H1 (cell line): ENCODE results near the gene LAMA4. TPM values are rescaled to one million over a fixed set of nuclear protein-coding genes. Genes with fewer than 3 reads are reported as not detected.

Source experiments
- CTCF ChIA-PET: fragments of 300-600 bp; sonication (Branson Sonifier 250); formaldehyde crosslinking; loops from one replicate; lab custom pipeline; 2021; ENCODE audit not compliant: partially characterized antibody; lab: Charles Lee
- POLR2A ChIA-PET: fragments of 300-600 bp; sonication (Branson Sonifier 250); formaldehyde crosslinking; loops from one replicate; lab custom pipeline; 2021; ENCODE audit warnings: inconsistent platforms; ENCODE audit not compliant: partially characterized antibody; lab: Charles Lee
- DNase-seq, 2 experiments: peaks; one replicate each; pipeline versions ENCODE4 v3.0.0 to v3.0.0-alpha.2; 2010 to 2022; ENCODE audit warnings: low spot score in 2 of 2, low read depth in 1 of 2, mixed read lengths in 1 of 2
- FAIRE-seq: peaks from 2 replicates; lab custom pipeline; 2011; peaks lifted over from hg19 to GRCh38; lab: Jason Lieb, UNC
- H2AFZ ChIP-seq: 2 replicates; pipeline ENCODE4 v1.8.1; 2012; ENCODE audit warnings: low read length, inconsistent platforms
- H2AK5ac ChIP-seq: 2 replicates; pipeline ENCODE4 v1.6.1; 2013; ENCODE audit warnings: low read depth, low read length
- H2BK120ac ChIP-seq: replicated peaks from 2 replicates; pipeline ENCODE3; 2013; ENCODE audit warnings: low read depth, low read length, inconsistent platforms
- H2BK12ac ChIP-seq: 2 replicates; pipeline ENCODE4 v1.6.1; 2013; ENCODE audit warnings: low read depth, low read length
- H2BK15ac ChIP-seq: 2 replicates; pipeline ENCODE4 v1.6.1; 2013; ENCODE audit warnings: low read length
- H2BK20ac ChIP-seq: 2 replicates; pipeline ENCODE4 v1.6.1; 2013; ENCODE audit warnings: low read length
- H2BK5ac ChIP-seq: 2 replicates; pipeline ENCODE4 v1.6.1; 2013; ENCODE audit warnings: low read depth, low read length
- H3K14ac ChIP-seq: 2 replicates; pipeline ENCODE4 v1.6.1; 2013; ENCODE audit warnings: inconsistent platforms; ENCODE audit not compliant: insufficient read length
- H3K18ac ChIP-seq: 2 replicates; pipeline ENCODE4 v1.6.1; 2013; ENCODE audit warnings: low read length; ENCODE audit errors: extremely low read depth
- H3K23ac ChIP-seq: 2 replicates; pipeline ENCODE4 v1.6.1; 2013; ENCODE audit warnings: inconsistent platforms; ENCODE audit not compliant: insufficient read length
- H3K23me2 ChIP-seq: 2 replicates; pipeline ENCODE4 v1.6.1; 2013; ENCODE audit warnings: low read depth, low read length
- H3K27ac ChIP-seq: 2 replicates; pipeline ENCODE4 v1.6.1; 2011; ENCODE audit warnings: low read depth, low read length, inconsistent platforms
- H3K27me3 ChIP-seq, 4 experiments: replicated peaks in 1 of 4; 1 replicate in 1 of 4; 2 replicates in 3 of 4; pipeline versions ENCODE4 v1.6.1 to v1.8.1; 2011 to 2013; ENCODE audit warnings: low read length in 3 of 4, mild to moderate bottlenecking in 3 of 4, inconsistent platforms in 2 of 4, mixed read lengths in 2 of 4, moderate library complexity in 1 of 4; ENCODE audit not compliant: control insufficient read depth in 3 of 4, insufficient read depth in 3 of 4; ENCODE audit errors: extremely low read depth in 1 of 4
- H3K36me3 ChIP-seq, 4 experiments: 2 replicates each; pipeline versions ENCODE4 v1.6.1 to v1.8.1; 2011 to 2013; ENCODE audit warnings: mild to moderate bottlenecking in 4 of 4, low read length in 3 of 4, moderate library complexity in 2 of 4, control low read depth in 1 of 4, inconsistent platforms in 1 of 4; ENCODE audit not compliant: insufficient read depth in 4 of 4, control insufficient read depth in 2 of 4
- H3K4ac ChIP-seq: replicated peaks from 2 replicates; pipeline ENCODE3; 2013; ENCODE audit warnings: low read length, low read depth, mixed read lengths, inconsistent platforms; ENCODE audit not compliant: insufficient read length
- H3K4me1 ChIP-seq, 4 experiments: replicated peaks in 1 of 4; 1 replicate in 1 of 4; 2 replicates in 3 of 4; pipeline versions ENCODE4 v1.6.1 to v1.8.1; 2011 to 2013; ENCODE audit warnings: low read length in 3 of 4, inconsistent platforms in 2 of 4, mixed read lengths in 1 of 4; ENCODE audit not compliant: insufficient read depth in 4 of 4, control insufficient read depth in 3 of 4
- H3K4me2 ChIP-seq, 2 experiments: 2 replicates each; pipeline versions ENCODE4 v1.6.1 to v1.8.1; 2011 to 2013; ENCODE audit warnings: low read depth in 2 of 2, low read length in 2 of 2, control low read depth in 1 of 2, inconsistent platforms in 1 of 2, mild to moderate bottlenecking in 1 of 2; ENCODE audit not compliant: insufficient read depth in 1 of 2
- H3K4me3 ChIP-seq, 4 experiments: fragments of 200-600, 300-600 bp in 1 of 4; sonication (generic), shearing (Covaris generic), sonication (Bioruptor Twin) in 1 of 4; 2 replicates each; pipeline versions ENCODE4 v1.5.1 to v1.8.1; 2011 to 2016; ENCODE audit warnings: low read length in 4 of 4, low read depth in 3 of 4, control low read depth in 2 of 4, inconsistent platforms in 2 of 4, mild to moderate bottlenecking in 2 of 4, mixed read lengths in 1 of 4, moderate library complexity in 1 of 4; ENCODE audit not compliant: insufficient read depth in 2 of 4; ENCODE audit errors: extremely low read depth in 1 of 4
- H3K56ac ChIP-seq: replicated peaks from 2 replicates; pipeline ENCODE3; 2013; ENCODE audit warnings: low read depth, mild to moderate bottlenecking, mixed read lengths, low read length, inconsistent platforms; ENCODE audit not compliant: insufficient read length
- H3K79me1 ChIP-seq: 2 replicates; pipeline ENCODE4 v1.6.1; 2013; ENCODE audit warnings: low read depth, low read length, control low read depth
- H3K79me2 ChIP-seq, 2 experiments: 2 replicates each; pipeline versions ENCODE4 v1.6.1 to v1.8.1; 2012 to 2013; ENCODE audit warnings: low read length in 2 of 2, mild to moderate bottlenecking in 2 of 2, inconsistent platforms in 1 of 2; ENCODE audit not compliant: insufficient read depth in 2 of 2, control insufficient read depth in 1 of 2
- H3K9ac ChIP-seq, 4 experiments: replicated peaks in 1 of 4; 1 replicate in 1 of 4; 2 replicates in 3 of 4; pipeline versions ENCODE4 v1.6.1 to v1.8.1; 2011 to 2013; ENCODE audit warnings: low read depth in 3 of 4, low read length in 3 of 4, control low read depth in 2 of 4, mild to moderate bottlenecking in 2 of 4, moderate library complexity in 2 of 4, inconsistent platforms in 1 of 4; ENCODE audit errors: extremely low read depth in 1 of 4
- H3K9me3 ChIP-seq, 2 experiments: 2 replicates each; pipeline versions ENCODE4 v1.6.1 to v1.8.1; 2012 to 2013; ENCODE audit warnings: mild to moderate bottlenecking in 2 of 2, moderate library complexity in 2 of 2, control low read depth in 1 of 2, inconsistent platforms in 1 of 2, low read depth in 1 of 2, low read length in 1 of 2, mixed read lengths in 1 of 2; ENCODE audit not compliant: insufficient read depth in 2 of 2
- H4K20me1 ChIP-seq, 2 experiments: replicated peaks in 1 of 2; 2 replicates each; pipeline versions ENCODE3 to v1.8.1; 2011 to 2013; ENCODE audit warnings: inconsistent platforms in 2 of 2, low read length in 2 of 2, mild to moderate bottlenecking in 1 of 2; ENCODE audit not compliant: insufficient read depth in 2 of 2, control insufficient read depth in 1 of 2
- H4K5ac ChIP-seq: 2 replicates; pipeline ENCODE4 v1.6.1; 2013; ENCODE audit warnings: low read length, low read depth, mixed read lengths, inconsistent platforms; ENCODE audit not compliant: insufficient read length
- H4K8ac ChIP-seq: 2 replicates; pipeline ENCODE4 v1.8.0; 2013; ENCODE audit warnings: mild to moderate bottlenecking, moderate library complexity, low read length, inconsistent platforms; ENCODE audit not compliant: insufficient read depth; ENCODE audit errors: extremely low read depth
- H4K91ac ChIP-seq: replicated peaks from 2 replicates; pipeline ENCODE3; 2013; ENCODE audit warnings: low read length, mixed read lengths, inconsistent platforms; ENCODE audit not compliant: insufficient read length
- EGR1 ChIP-seq: IDR thresholded peaks from 2 replicates; pipeline ENCODE4 v1.6.1; 2011; ENCODE audit warnings: low read depth, low read length, borderline replicate concordance
- HDAC2 ChIP-seq, 2 experiments: fragments of 300-600 bp in 1 of 2; sonication (generic) in 1 of 2; IDR thresholded peaks; 2 replicates each; pipeline ENCODE4 v1.6.1; 2011 to 2012; ENCODE audit warnings: low read depth in 2 of 2, low read length in 2 of 2, mild to moderate bottlenecking in 2 of 2, moderate library complexity in 2 of 2, borderline replicate concordance in 1 of 2, inconsistent platforms in 1 of 2
- RAD21 ChIP-seq, 2 experiments: IDR thresholded peaks in 1 of 2; conservative IDR thresholded peaks in 1 of 2; 2 replicates each; pipeline ENCODE4 v1.6.1; 2011; ENCODE audit warnings: low read depth in 2 of 2, low read length in 2 of 2, improper control_type of control experiment in 1 of 2, inconsistent platforms in 1 of 2, mild to moderate bottlenecking in 1 of 2, moderate library complexity in 1 of 2
- RBBP5 ChIP-seq: IDR thresholded peaks from 2 replicates; pipeline ENCODE4 v1.7.1; 2012; ENCODE audit warnings: low read depth, mild to moderate bottlenecking, inconsistent platforms, low read length, moderate library complexity, borderline replicate concordance
- SP4 ChIP-seq: IDR thresholded peaks from 2 replicates; pipeline ENCODE4 v1.6.1; 2012; ENCODE audit warnings: low read length, inconsistent platforms
- WGBS, 2 experiments: shearing (Covaris generic) in 1 of 2; methylation state at CpG; one replicate each; pipeline versions ENCODE4 v1.1.6 to v1.1.7; 2013 to 2015; ENCODE audit warnings: low lambda C conversion rate in 2 of 2, mixed read lengths in 2 of 2, inconsistent platforms in 1 of 2, low coverage in 1 of 2, missing lambda C conversion rate in 1 of 2; ENCODE audit not compliant: insufficient replicate concordance in 2 of 2, insufficient coverage in 1 of 2, insufficient read length in 1 of 2; ENCODE audit errors: extremely low coverage in 1 of 2, missing lambda C conversion rate in 1 of 2; 5-methylcytosine and 5-hydroxymethylcytosine counted together
- polyA plus RNA-seq, 7 experiments: library from polyadenylated mRNA; depleted of rRNA in 3 of 7; stranded (reverse) in 5 of 7; unstranded in 2 of 7; fragments of >200 nt in 5 of 7; fragments of 200-250 nt in 2 of 7; gene quantifications; 1 replicate in 5 of 7; 2 replicates in 1 of 7; 4 replicates in 1 of 7; pipeline versions ENCODE4 v1.2.1 to v1.2.3, GENCODE V29; 2011 to 2013; ENCODE audit warnings: missing spikeins in 2 of 7, mixed read lengths in 2 of 7
- total RNA-seq: library from RNA; stranded (reverse); fragmentation: NEBNext Ultra II Directional; extraction: Animal tissue kit (Norgen Biotek cat#: 25700); gene quantifications from 2 replicates; pipeline ENCODE4 v1.2.1, GENCODE V29; 2021
- TF ChIP-seq, protein P1 (sequence below), 3 experiments: IDR thresholded peaks; 1 replicate in 2 of 3; 2 replicates in 1 of 3; pipeline versions ENCODE4 v1.5.1 to v1.6.1; 2011; ENCODE audit warnings: low read length in 3 of 3, mild to moderate bottlenecking in 3 of 3, inconsistent platforms in 2 of 3, low read depth in 1 of 3, moderate library complexity in 1 of 3; ENCODE audit not compliant: insufficient read depth in 1 of 3; ENCODE audit errors: control extremely low read depth in 1 of 3
- TF ChIP-seq, protein P2 (sequence below): IDR thresholded peaks from 2 replicates; pipeline ENCODE4 v1.6.1; 2011; ENCODE audit warnings: low read depth, mild to moderate bottlenecking, low read length; ENCODE audit not compliant: insufficient read depth

Gene LAMA4
- total and polyA plus RNA-seq, 2 of the 8 experiments (the other 6 are each of a cell fraction or from before 2014, with no cell fraction given) = 0.95 to 1.5 TPM

DNA sequence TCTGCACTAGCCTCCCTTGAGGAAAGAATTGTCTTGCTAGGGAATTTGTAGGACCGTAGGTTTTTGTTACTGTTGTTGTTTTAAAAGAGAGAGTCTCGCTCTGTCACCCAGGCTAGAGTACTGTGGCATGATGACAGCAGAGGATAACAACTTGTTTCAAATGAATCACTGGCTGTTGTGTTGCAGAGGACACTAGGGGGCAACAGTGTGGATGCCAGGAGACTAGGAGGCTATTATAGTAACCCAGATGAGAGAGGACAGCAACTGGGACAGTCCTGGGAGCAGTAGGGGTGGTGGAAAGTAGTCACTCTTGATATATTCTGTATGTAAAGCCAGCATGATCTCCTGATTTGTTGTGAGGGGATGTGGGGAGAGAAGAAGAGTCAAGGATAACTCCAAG, 41.8 kb upstream of the LAMA4 start:
- H2BK20ac ChIP-seq = no peak overlapping the region
- H3K4ac ChIP-seq = no peak overlapping the region
- CTCF ChIA-PET = interaction anchor here (0.6 to 6.7 kb wide), 21 partner anchors 10 to 483 kb away, joined by 3 to 57 read pairs (median 4); partner anchors contain the start of gene LAMA4
- no peaks in the 10 kb centered on the region for H3K23me2 ChIP-seq
- no peak overlapping the region for H2AK5ac ChIP-seq
- no peak overlapping the region for H3K14ac ChIP-seq
- H3K18ac ChIP-seq = no peak overlapping the region
- no peak overlapping the region for H3K4me2 ChIP-seq
- H2BK5ac ChIP-seq = no peak overlapping the region
- H3K4me1 ChIP-seq = no peaks in the 10 kb centered on the region
- 59% methylated on average over 2 of the region's 2 CpGs; no CpG with 5 or more reads in 1 of the 2 experiments for WGBS, 2 experiments
- no peaks in the 10 kb centered on the region for H3K36me3 ChIP-seq
- H3K79me2 ChIP-seq = no peaks in the 10 kb centered on the region
- H3K9me3 ChIP-seq = no peaks in the 10 kb centered on the region
- POLR2A ChIA-PET = no interaction called here
- H3K4me3 ChIP-seq = no peak overlapping the region
- DNase-seq (peak in 1 of 2 experiments; percentile 46), FAIRE-seq (peak; percentile 48)
- H2AFZ ChIP-seq = no peak overlapping the region
- no peak overlapping the region for H2BK120ac ChIP-seq
- no peak overlapping the region for H4K91ac ChIP-seq
- H3K79me1 ChIP-seq = no peaks in the 10 kb centered on the region
- no peaks in the 10 kb centered on the region for H4K20me1 ChIP-seq
- no peak overlapping the region for H4K8ac ChIP-seq
- H3K9ac ChIP-seq = no peak overlapping the region
- TF ChIP-seq, protein P1, sequence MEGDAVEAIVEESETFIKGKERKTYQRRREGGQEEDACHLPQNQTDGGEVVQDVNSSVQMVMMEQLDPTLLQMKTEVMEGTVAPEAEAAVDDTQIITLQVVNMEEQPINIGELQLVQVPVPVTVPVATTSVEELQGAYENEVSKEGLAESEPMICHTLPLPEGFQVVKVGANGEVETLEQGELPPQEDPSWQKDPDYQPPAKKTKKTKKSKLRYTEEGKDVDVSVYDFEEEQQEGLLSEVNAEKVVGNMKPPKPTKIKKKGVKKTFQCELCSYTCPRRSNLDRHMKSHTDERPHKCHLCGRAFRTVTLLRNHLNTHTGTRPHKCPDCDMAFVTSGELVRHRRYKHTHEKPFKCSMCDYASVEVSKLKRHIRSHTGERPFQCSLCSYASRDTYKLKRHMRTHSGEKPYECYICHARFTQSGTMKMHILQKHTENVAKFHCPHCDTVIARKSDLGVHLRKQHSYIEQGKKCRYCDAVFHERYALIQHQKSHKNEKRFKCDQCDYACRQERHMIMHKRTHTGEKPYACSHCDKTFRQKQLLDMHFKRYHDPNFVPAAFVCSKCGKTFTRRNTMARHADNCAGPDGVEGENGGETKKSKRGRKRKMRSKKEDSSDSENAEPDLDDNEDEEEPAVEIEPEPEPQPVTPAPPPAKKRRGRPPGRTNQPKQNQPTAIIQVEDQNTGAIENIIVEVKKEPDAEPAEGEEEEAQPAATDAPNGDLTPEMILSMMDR (IDR thresholded peaks at IDR 0.05; ENCODE audit: control extremely low read depth in 1 of 3, insufficient read depth in 1 of 3, low read depth in 1 of 3, low read length in 3 of 3) = peak; percentile 33 to 71 (median 56)
- no peak for TF ChIP-seq EGR1
- TF ChIP-seq HDAC2 (IDR thresholded peaks at IDR 0.05; ENCODE audit: borderline replicate concordance in 1 of 2, low read depth in 2 of 2, low read length in 2 of 2) = no peak
- TF ChIP-seq RAD21 (IDR thresholded peaks at IDR 0.05 in 1 of 2, conservative IDR thresholded peaks at IDR 0.05 in 1 of 2; ENCODE audit: low read depth in 2 of 2, low read length in 2 of 2) = peak; percentile 48 to 52
- TF ChIP-seq, protein P2, sequence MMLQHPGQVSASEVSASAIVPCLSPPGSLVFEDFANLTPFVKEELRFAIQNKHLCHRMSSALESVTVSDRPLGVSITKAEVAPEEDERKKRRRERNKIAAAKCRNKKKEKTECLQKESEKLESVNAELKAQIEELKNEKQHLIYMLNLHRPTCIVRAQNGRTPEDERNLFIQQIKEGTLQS = no peak
- TF ChIP-seq SP4 = no peak
- no peak for TF ChIP-seq RBBP5
- H4K5ac ChIP-seq = no peak overlapping the region
- no peak overlapping the region for H3K23ac ChIP-seq
- H2BK15ac ChIP-seq = no peak overlapping the region
- H3K27me3 ChIP-seq = no peaks in the 10 kb centered on the region
- H3K27ac ChIP-seq = no peak overlapping the region
- H3K56ac ChIP-seq = no peak overlapping the region
- H2BK12ac ChIP-seq = no peak overlapping the region
